ENCODE results near the gene UBE2E2.

DNA sequence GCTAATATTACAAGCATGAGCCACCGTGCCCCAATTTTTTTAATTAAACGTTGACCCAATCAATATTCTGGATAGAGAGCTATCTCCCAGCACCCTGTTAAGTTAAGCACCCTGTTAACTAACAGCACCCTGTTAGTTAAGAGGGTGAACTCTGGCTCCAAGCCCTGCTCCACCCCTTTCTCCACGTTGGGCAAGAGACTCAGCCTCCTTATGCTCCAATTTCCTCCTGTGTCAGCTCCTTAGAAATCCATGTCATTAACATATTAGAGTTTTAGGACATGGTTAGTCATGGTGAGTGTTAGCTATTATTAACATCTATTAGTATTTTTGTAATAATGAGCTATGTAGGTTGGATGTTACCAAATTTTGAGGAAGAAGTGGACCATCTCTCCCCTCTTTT, 385.4 kb downstream of the UBE2E2 start:
- TF ChIP-seq EZH2 (IDR thresholded peaks at IDR 0.05; ENCODE audit: borderline replicate concordance, insufficient read depth, low read depth, low read length, poor library complexity, severe bottlenecking): no peak
- TF ChIP-seq, protein P1, sequence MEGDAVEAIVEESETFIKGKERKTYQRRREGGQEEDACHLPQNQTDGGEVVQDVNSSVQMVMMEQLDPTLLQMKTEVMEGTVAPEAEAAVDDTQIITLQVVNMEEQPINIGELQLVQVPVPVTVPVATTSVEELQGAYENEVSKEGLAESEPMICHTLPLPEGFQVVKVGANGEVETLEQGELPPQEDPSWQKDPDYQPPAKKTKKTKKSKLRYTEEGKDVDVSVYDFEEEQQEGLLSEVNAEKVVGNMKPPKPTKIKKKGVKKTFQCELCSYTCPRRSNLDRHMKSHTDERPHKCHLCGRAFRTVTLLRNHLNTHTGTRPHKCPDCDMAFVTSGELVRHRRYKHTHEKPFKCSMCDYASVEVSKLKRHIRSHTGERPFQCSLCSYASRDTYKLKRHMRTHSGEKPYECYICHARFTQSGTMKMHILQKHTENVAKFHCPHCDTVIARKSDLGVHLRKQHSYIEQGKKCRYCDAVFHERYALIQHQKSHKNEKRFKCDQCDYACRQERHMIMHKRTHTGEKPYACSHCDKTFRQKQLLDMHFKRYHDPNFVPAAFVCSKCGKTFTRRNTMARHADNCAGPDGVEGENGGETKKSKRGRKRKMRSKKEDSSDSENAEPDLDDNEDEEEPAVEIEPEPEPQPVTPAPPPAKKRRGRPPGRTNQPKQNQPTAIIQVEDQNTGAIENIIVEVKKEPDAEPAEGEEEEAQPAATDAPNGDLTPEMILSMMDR (IDR thresholded peaks at IDR 0.05): no peak

Measured in B cell (primary cell).